Small intestine (tissue), 7 donors: Measurements from ENCODE around the gene MOB3B. TPM values are rescaled to one million over a fixed set of nuclear protein-coding genes. Genes with fewer than 3 reads are reported as not detected.
A peak's percentile ranks its signal among the peaks of the same experiment; 100 is the strongest.

Experiments
- DNase-seq, 2 donors: peaks; one replicate each; pipeline versions ENCODE4 v3.0.0 to v3.0.0-alpha.2; 2013
- FAIRE-seq: peaks from 2 replicates; lab custom pipeline; 2012; peaks lifted over from hg19 to GRCh38; lab: Jason Lieb, UNC
- H3K27ac ChIP-seq, 3 donors: one replicate each; pipeline ENCODE4 v1.5.1; 2013; ENCODE audit warnings: low read length in 2 of 3, mild to moderate bottlenecking in 2 of 3, control low read depth in 1 of 3, inconsistent platforms in 1 of 3, low read depth in 1 of 3, moderate library complexity in 1 of 3
- H3K27me3 ChIP-seq, 3 donors: one replicate each; pipeline ENCODE4 v1.6.1; 2013; ENCODE audit warnings: low read length in 3 of 3, inconsistent platforms in 1 of 3; ENCODE audit not compliant: control insufficient read depth in 3 of 3, insufficient read depth in 3 of 3
- H3K36me3 ChIP-seq, 3 donors: one replicate each; pipeline ENCODE4 v1.6.1; 2013; ENCODE audit warnings: low read length in 3 of 3, inconsistent platforms in 1 of 3, low read depth in 1 of 3, mild to moderate bottlenecking in 1 of 3, moderate library complexity in 1 of 3; ENCODE audit not compliant: control insufficient read depth in 3 of 3, insufficient read depth in 2 of 3
- H3K4me1 ChIP-seq, 3 donors: one replicate each; pipeline ENCODE4 v1.6.1; 2013; ENCODE audit warnings: low read length in 2 of 3, inconsistent platforms in 1 of 3, low read depth in 1 of 3, mild to moderate bottlenecking in 1 of 3, moderate library complexity in 1 of 3; ENCODE audit not compliant: control insufficient read depth in 3 of 3, insufficient read depth in 2 of 3
- H3K4me3 ChIP-seq, 3 donors: one replicate each; pipeline ENCODE4 v1.5.1; 2013; ENCODE audit warnings: low read length in 3 of 3, control low read depth in 1 of 3, inconsistent platforms in 1 of 3, low read depth in 1 of 3, mild to moderate bottlenecking in 1 of 3, moderate library complexity in 1 of 3
- H3K9me3 ChIP-seq, 2 donors: one replicate each; pipeline ENCODE4 v1.6.1; 2013; ENCODE audit warnings: low read depth in 1 of 2, low read length in 1 of 2; ENCODE audit not compliant: control insufficient read depth in 2 of 2, insufficient read depth in 1 of 2
- WGBS, 3 donors: extraction: QIAGEN DNeasy Blood & Tissue Kit; methylation state at CpG; one replicate each; pipeline ENCODE4 v1.1.7; 2013; 5-methylcytosine and 5-hydroxymethylcytosine counted together
- polyA plus RNA-seq, 4 donors: library from polyadenylated mRNA; stranded (reverse) in 3 of 4; unstranded in 1 of 4; fragments of 200-250 nt in 3 of 4; fragments of 120-200 nt in 1 of 4; gene quantifications; one replicate each; pipeline versions ENCODE4 v1.2.1 to v1.2.3, GENCODE V29; 2013
- donor health status: healthy with polysubstance abuse.
- donor health status: control.
- donor health status: control.
- donor health status: Bipolar disorder and iron deficiency.
- donor health status: healthy.

MOB3B gene
- polyA plus RNA-seq, 4 donors: 16.9 to 34.9 (median 19.7) TPM

DNA sequence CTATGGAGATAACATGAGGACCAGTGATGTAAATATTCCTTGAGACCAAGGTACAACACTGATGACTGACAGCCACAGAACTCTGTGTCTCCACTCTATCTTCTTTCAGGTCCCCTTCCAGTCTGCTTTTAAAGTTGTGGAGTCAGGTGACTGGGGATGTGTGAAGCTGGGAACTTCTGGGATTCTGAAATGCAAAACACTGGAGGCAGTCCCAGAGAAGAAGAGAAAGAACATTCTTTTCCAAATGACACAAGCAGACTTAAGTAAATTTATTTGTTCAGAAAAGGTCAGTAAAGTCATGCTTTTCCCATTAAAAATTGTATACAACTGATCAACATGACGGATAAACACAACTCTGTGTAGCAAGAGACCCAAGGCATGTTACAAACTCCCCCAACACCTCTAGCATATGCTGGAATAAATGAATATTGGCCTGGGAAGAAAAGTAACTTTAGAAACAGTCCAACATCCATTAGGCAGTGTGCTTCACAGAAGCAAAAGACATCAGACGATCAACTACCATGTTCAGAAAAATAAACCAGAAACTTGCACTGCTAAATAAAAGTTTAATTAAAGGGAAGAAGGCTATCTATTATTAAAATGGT, 98.0 kb downstream of the MOB3B start:
- Histone ChIP-seq H3K27ac (peak overlapping the region in 2 of 3 donors; percentile 12 to 60), H3K27me3 (no peaks in the 10 kb centered on the region), H3K4me3 (no peak overlapping the region), H3K4me1 (peaks cover 2 to 22% (median 11%) of the 10 kb centered on the region in 3 donors), H3K36me3 (peaks cover 0 to 4% (median 0%) of the 10 kb centered on the region in 3 donors), H3K9me3 (no peaks in the 10 kb centered on the region)
- FAIRE-seq (no peak), DNase-seq (peak in 1 of 2 donors; percentile 47)
- WGBS, 3 donors: 46 to 87% (median 82%) methylated on average over 2 of the region's 2 CpGs

DNA sequence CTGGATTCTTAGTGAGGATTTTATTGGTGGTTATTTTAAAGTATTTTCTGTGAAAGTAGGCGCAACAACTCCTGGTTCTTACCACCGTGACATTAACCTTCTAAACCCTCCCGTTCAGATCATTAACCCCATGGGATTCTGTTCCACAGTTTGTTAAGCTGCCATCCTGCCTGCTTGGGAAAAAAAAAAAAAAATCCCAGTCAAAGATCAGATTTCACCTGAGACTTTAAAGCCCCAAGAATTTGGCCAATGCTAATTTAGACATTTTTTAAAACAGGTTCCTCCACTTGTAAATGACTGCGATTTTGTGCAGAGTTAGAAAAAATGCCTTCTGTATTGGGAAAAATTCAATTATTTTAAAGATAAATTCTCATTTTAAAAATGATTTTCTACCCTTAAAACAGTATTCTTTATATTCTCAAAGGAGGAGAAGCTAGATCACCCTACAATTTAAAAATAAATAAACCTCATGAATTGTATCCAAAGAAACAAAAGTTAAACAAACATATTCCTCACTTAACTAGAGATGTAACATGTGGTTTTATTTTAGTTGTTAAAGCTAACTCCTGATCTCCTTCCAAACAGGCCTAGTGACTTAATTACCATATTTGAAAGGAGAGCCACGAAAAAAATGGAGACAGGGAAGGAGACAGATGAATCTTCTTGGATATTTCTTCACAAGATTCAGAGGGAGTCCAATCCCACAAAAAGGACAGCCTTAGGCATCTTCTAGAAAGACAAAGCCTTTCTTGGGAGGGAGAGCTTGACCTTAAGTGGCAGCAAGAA, 98.7 kb downstream of the MOB3B start:
- Histone ChIP-seq H3K36me3 (peaks cover 0 to 4% (median 0%) of the 10 kb centered on the region in 3 donors), H3K4me3 (no peak overlapping the region), H3K27ac (peak overlapping the region in 2 of 3 donors; percentile 12 to 60), H3K27me3 (no peaks in the 10 kb centered on the region), H3K4me1 (peaks cover 2 to 25% (median 11%) of the 10 kb centered on the region in 3 donors), H3K9me3 (no peaks in the 10 kb centered on the region)
- DNase-seq (no peak), FAIRE-seq (no peak)
- WGBS, 3 donors: 76 to 87% (median 86%) methylated on average over 5 of the region's 5 CpGs

DNA sequence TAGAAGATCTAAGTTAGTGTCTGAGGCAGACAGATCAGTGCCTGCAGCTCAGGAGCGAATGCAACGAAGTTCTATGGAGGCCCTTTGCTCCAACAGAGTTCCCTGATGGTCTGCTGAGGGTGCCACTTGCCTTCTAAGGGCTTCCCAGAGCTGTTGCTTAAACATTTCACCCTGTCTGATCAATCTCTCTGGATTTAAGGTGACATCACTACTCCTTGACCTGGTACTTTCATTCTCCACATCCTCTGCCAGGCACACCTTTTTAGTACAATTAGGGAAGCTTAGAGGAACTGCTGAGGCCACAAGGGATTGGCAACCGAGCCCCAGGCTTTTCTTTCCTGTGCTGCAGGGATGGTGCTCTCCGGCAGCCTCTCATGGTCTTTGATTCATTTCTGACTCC, 99.7 kb downstream of the MOB3B start:
- DNase-seq (no peak), FAIRE-seq (no peak)
- Histone ChIP-seq H3K9me3 (no peaks in the 10 kb centered on the region), H3K36me3 (peaks cover 0 to 5% (median 0%) of the 10 kb centered on the region in 3 donors), H3K4me1 (peaks cover 2 to 32% (median 11%) of the 10 kb centered on the region in 3 donors), H3K4me3 (no peak overlapping the region), H3K27me3 (no peaks in the 10 kb centered on the region), H3K27ac (no peak overlapping the region)
- 65 to 76% (median 74%) methylated on average over 4 of the region's 4 CpGs for WGBS, 3 donors

DNA sequence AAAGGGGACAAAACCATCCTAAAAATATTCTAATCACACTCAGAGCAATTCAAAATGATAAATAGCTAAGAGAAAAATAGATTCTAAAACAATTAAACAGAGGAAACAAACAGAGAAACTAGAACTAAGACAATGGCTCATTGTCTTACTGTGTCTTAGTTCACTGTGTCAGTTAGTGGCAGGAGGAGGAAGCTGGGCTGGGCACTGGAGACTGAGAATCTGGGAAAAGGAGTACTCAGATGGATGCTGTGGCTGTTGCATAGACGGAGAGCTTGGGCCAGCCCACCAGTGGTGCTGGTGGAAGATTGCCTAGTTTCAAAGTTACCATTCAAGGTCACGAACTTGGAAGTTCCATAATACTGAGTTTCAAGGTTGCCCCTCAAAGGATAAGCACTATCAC, 100.2 kb downstream of the MOB3B start:
- 69 to 73% (median 72%) methylated on average over 2 of the region's 2 CpGs for WGBS, 3 donors
- Histone ChIP-seq H3K27ac (no peak overlapping the region), H3K36me3 (peaks cover 0 to 6% (median 0%) of the 10 kb centered on the region in 3 donors), H3K4me1 (peaks cover 2 to 32% (median 11%) of the 10 kb centered on the region in 3 donors), H3K9me3 (no peaks in the 10 kb centered on the region), H3K4me3 (no peak overlapping the region), H3K27me3 (no peaks in the 10 kb centered on the region)
- DNase-seq (no peak), FAIRE-seq (no peak)

DNA sequence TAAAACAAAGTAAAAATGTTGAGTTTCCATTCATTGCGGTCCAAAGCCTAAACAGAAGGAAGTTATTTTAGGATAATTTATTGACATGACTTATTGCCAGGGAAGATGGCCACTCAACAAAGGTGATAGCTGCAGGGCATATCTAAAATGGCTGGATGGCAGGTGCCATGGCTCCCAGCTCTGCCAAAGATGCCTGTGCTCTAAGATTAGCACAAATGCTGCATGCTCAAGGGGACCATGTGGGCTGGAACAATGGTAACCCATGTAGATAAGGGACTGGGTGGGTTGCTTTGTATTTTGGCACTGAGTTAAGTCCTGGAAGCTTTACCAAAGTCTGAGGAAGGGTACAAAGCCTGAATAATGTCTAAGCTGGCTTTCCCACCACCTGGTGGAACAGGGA, 101.1 kb downstream of the MOB3B start:
- H3K4me1 ChIP-seq: peaks cover 0 to 33% (median 7%) of the 10 kb centered on the region in 3 donors

DNA sequence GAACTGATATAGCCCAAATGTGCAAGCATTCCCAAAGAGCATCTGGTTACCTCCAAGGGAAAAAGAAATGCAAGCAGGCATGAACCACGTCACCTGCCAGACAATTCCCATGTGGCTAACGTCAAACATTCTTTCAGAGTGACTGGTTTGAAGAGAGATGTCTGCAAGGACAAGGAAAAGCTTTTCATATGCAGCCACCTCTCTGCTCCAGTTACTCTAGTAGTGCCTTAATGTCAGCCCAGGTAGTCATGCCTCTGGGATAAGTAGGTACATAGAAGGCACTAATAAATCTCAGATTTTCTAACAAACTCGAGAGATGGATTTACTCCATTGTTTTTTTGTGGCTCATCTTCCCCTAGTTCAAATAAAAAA, 102.4 kb downstream of the MOB3B start:
- Histone ChIP-seq H3K27ac (no peak overlapping the region), H3K4me1 (peaks cover 0 to 33% (median 2%) of the 10 kb centered on the region in 3 donors), H3K9me3 (no peaks in the 10 kb centered on the region), H3K4me3 (no peak overlapping the region), H3K36me3 (peaks cover 0 to 6% (median 0%) of the 10 kb centered on the region in 3 donors), H3K27me3 (no peaks in the 10 kb centered on the region)
- DNase-seq: no peak
- FAIRE-seq: no peak
- WGBS, 3 donors: 80 to 84% (median 80%) methylated on average over 3 of the region's 3 CpGs

More for the DNA sequence above, 101.1 kb downstream of the MOB3B start:
- DNase-seq (no peak), FAIRE-seq (no peak)
- Histone ChIP-seq H3K27me3 (no peaks in the 10 kb centered on the region), H3K9me3 (no peaks in the 10 kb centered on the region), H3K36me3 (peaks cover 0 to 6% (median 0%) of the 10 kb centered on the region in 3 donors), H3K4me3 (no peak overlapping the region), H3K27ac (no peak overlapping the region)
- 87 to 92% (median 91%) methylated on average over 1 of the region's 1 CpG for WGBS, 3 donors

DNA sequence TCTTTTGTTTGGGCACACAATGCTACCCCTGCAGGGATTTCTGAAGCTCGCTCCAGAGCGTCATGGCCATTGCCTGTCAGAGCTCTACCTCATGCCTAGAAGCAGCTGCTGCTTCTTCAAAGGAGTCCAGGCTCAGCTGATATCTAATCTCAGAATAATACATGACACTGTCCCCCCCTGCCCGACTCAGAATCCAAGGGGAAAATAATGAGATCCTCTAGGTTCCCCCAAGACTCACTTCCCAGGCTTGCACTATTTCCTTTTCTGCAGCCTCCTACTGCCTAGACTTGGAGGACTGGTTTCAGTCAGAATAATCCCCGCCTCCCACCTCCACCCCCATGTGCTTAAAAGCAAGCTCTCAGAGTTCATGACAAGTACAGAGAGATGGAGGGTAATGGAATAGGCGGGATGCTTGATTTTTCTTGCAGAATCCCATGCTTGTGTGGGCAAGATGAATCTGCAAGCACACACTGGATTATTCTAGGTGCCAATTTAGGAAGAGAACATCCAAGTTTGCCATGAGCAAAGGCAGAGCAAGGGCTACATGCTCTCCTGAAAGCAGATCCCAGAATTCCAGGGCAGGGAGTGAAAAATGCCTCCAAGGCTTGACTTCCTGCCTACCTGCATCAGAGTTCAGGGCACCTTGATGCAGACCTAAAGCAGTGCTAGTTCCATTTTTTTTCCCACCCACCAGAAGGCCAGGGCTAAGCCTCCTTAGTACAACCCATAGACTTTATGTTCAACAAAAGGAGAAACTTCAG, 102.9 kb downstream of the MOB3B start:
- Histone ChIP-seq H3K9me3 (no peaks in the 10 kb centered on the region), H3K36me3 (peaks cover 0 to 6% (median 0%) of the 10 kb centered on the region in 3 donors), H3K27me3 (no peaks in the 10 kb centered on the region), H3K27ac (no peak overlapping the region), H3K4me1 (peaks cover 0 to 28% (median 2%) of the 10 kb centered on the region in 3 donors), H3K4me3 (no peak overlapping the region)
- no peak for DNase-seq
- 64 to 79% (median 75%) methylated on average over 5 of the region's 5 CpGs for WGBS, 3 donors
- FAIRE-seq: no peak
